ENCODE results near the gene NUAK2. TPM values are rescaled to one million over a fixed set of nuclear protein-coding genes. Genes with fewer than 3 reads are reported as not detected.

NUAK2 gene
- total RNA-seq, 8 experiments from 2014 or later: 0.09 to 17.9 (median 7.0) TPM

GRCh38 chr1:205354259-205355074 is 32.9 kb upstream of the NUAK2 start:
- H3K4me3 ChIP-seq: peak overlapping the region in 1 of 5 donors; percentile 31
- in situ Hi-C loops (cut with MboI; ENCODE audit: low pct_unique_long_range_greater_than_20kb in 2 of 9, low sequenced_read_pairs in 9 of 9, unreplicated experiment in 9 of 9): no loop called here
- whole genome bisulfite sequencing, 10 experiments: 20 to 80% (median 40%) methylated on average over 1 to 5 of the region's 5 CpGs; no CpG with 5 or more reads in 1 of the 10 experiments
- H3K27ac ChIP-seq: peak overlapping the region; percentile 17 to 90
- peaks cover 75 to 88% of the 10 kb centered on the region in 2 donors for H3K4me1 ChIP-seq (replicated peaks in 1 of 2)
- peak in 2 of 8 experiments; percentile 62 to 66 for ATAC-seq (replicated peaks in 6 of 8)

- WGBS, 10 experiments: 20 to 100% (median 75%) methylated on average over 1 to 6 of the region's 6 CpGs; no CpG with 5 or more reads in 3 of the 10 experiments
- H3K4me3 ChIP-seq: no peak overlapping the region
- peaks cover 83 to 96% of the 10 kb centered on the region in 2 donors for H3K4me1 ChIP-seq (replicated peaks in 1 of 2)
- H3K27ac ChIP-seq: peak overlapping the region; percentile 90
- in situ Hi-C loops (cut with MboI; ENCODE audit: low pct_unique_long_range_greater_than_20kb in 2 of 9, low sequenced_read_pairs in 9 of 9, unreplicated experiment in 9 of 9): no loop called here
- no peak for ATAC-seq (replicated peaks in 6 of 8)
Observed at GRCh38 chr1:205353612-205354011, 32.1 kb upstream of the NUAK2 start.

- ATAC-seq (replicated peaks in 6 of 8): no peak
- Histone ChIP-seq H3K4me3 (no peak overlapping the region), H3K27ac (peak overlapping the region; percentile 90), H3K4me1 (replicated peaks in 1 of 2) (peaks cover 87 to 97% of the 10 kb centered on the region in 2 donors)
- 47 to 100% (median 86%) methylated on average over 1 to 4 of the region's 4 CpGs; no CpG with 5 or more reads in 1 of the 10 experiments for WGBS, 10 experiments
- in situ Hi-C loops (cut with MboI; ENCODE audit: low pct_unique_long_range_greater_than_20kb in 2 of 9, low sequenced_read_pairs in 9 of 9, unreplicated experiment in 9 of 9): no loop called here
Observed at GRCh38 chr1:205353191-205353590, 31.6 kb upstream of the NUAK2 start.

- peaks cover 85 to 93% of the 10 kb centered on the region in 2 donors for H3K4me1 ChIP-seq (replicated peaks in 1 of 2)
- in situ Hi-C loops (cut with MboI; ENCODE audit: low pct_unique_long_range_greater_than_20kb in 2 of 9, low sequenced_read_pairs in 9 of 9, unreplicated experiment in 9 of 9): no loop called here
Observed at GRCh38 chr1:205351984-205352713, 30.6 kb upstream of the NUAK2 start.

GRCh38 chr1:205350691-205351141 is 29.2 kb upstream of the NUAK2 start:
- H3K4me3 ChIP-seq: no peak overlapping the region
- peak overlapping the region; percentile 49 to 90 for H3K27ac ChIP-seq
- WGBS, 10 experiments: 0 to 80% (median 25%) methylated on average over 1 to 7 of the region's 8 CpGs; no CpG with 5 or more reads in 2 of the 10 experiments
- in situ Hi-C loops (cut with MboI; ENCODE audit: low pct_unique_long_range_greater_than_20kb in 2 of 9, low sequenced_read_pairs in 9 of 9, unreplicated experiment in 9 of 9): no loop called here
- peaks cover 77 to 87% of the 10 kb centered on the region in 2 donors for H3K4me1 ChIP-seq (replicated peaks in 1 of 2)
- peak in 5 of 8 experiments; percentile 36 to 62 (median 55) for ATAC-seq (replicated peaks in 6 of 8)

More at GRCh38 chr1:205351984-205352713, 30.6 kb upstream of the NUAK2 start:
- Histone ChIP-seq H3K27ac (peak overlapping the region; percentile 90), H3K4me3 (no peak overlapping the region)
- 0 to 83% (median 35%) methylated on average over 1 to 10 of the region's 11 CpGs; no CpG with 5 or more reads in 4 of the 10 experiments for WGBS, 10 experiments
- ATAC-seq (replicated peaks in 6 of 8): peak; percentile 35 to 76 (median 72)

- peaks cover 73 to 81% of the 10 kb centered on the region in 2 donors for H3K4me1 ChIP-seq (replicated peaks in 1 of 2)
- H3K27ac ChIP-seq: peak overlapping the region; percentile 57 to 90
- no peak overlapping the region for H3K4me3 ChIP-seq
- in situ Hi-C loops (cut with MboI; ENCODE audit: low pct_unique_long_range_greater_than_20kb in 2 of 9, low sequenced_read_pairs in 9 of 9, unreplicated experiment in 9 of 9): no loop called here
- no peak for ATAC-seq (replicated peaks in 6 of 8)
- 17 to 67% (median 42%) methylated on average over 1 to 3 of the region's 4 CpGs; no CpG with 5 or more reads in 6 of the 10 experiments for WGBS, 10 experiments
Observed at GRCh38 chr1:205350124-205350523, 28.6 kb upstream of the NUAK2 start.

GRCh38 chr1:205348554-205349487 is 27.3 kb upstream of the NUAK2 start:
- 20 to 100% (median 72%) methylated on average over 1 to 5 of the region's 5 CpGs; no CpG with 5 or more reads in 1 of the 10 experiments for WGBS, 10 experiments
- in situ Hi-C loops (cut with MboI; ENCODE audit: low pct_unique_long_range_greater_than_20kb in 2 of 9, low sequenced_read_pairs in 9 of 9, unreplicated experiment in 9 of 9): loop anchor here in 1 of 9 experiments (25.0 kb wide), 1 partner anchor 138 kb away; no protein-coding TSS in a partner anchor
- peak in 6 of 8 experiments; percentile 1 to 66 (median 18) for ATAC-seq (replicated peaks in 6 of 8)
- Histone ChIP-seq H3K4me3 (no peak overlapping the region), H3K4me1 (replicated peaks in 1 of 2) (peaks cover 69 to 81% of the 10 kb centered on the region in 2 donors), H3K27ac (peak overlapping the region; percentile 57 to 90)

GRCh38 chr1:205346956-205347574 is 25.5 kb upstream of the NUAK2 start:
- H3K27ac ChIP-seq: no peak overlapping the region
- ATAC-seq (replicated peaks in 6 of 8): peak in 4 of 8 experiments; percentile 3 to 21 (median 9)
- H3K4me1 ChIP-seq (replicated peaks in 1 of 2): peaks cover 59 to 67% of the 10 kb centered on the region in 2 donors
- in situ Hi-C loops (cut with MboI; ENCODE audit: low pct_unique_long_range_greater_than_20kb in 2 of 9, low sequenced_read_pairs in 9 of 9, unreplicated experiment in 9 of 9): loop anchor here in 1 of 9 experiments (25.0 kb wide), 1 partner anchor 140 kb away; no protein-coding TSS in a partner anchor
- no peak overlapping the region for H3K4me3 ChIP-seq
- WGBS, 10 experiments: 29 to 100% (median 84%) methylated on average over 1 to 10 of the region's 10 CpGs

- H3K4me1 ChIP-seq (replicated peaks in 1 of 2): peaks cover 51 to 54% of the 10 kb centered on the region in 2 donors
- H3K4me3 ChIP-seq: no peak overlapping the region
- WGBS, 10 experiments: 58 to 96% (median 84%) methylated on average over 1 to 11 of the region's 11 CpGs
- no peak overlapping the region for H3K27ac ChIP-seq
- in situ Hi-C loops (cut with MboI; ENCODE audit: low pct_unique_long_range_greater_than_20kb in 2 of 9, low sequenced_read_pairs in 9 of 9, unreplicated experiment in 9 of 9): loop anchor here in 1 of 9 experiments (25.0 kb wide), 1 partner anchor 142 kb away; no protein-coding TSS in a partner anchor
- no peak for ATAC-seq (replicated peaks in 6 of 8)
Observed at GRCh38 chr1:205345761-205346160, 24.2 kb upstream of the NUAK2 start.

GRCh38 chr1:205344066-205344928 is 22.8 kb upstream of the NUAK2 start:
- Histone ChIP-seq H3K27ac (peak overlapping the region; percentile 11 to 15), H3K4me1 (replicated peaks in 1 of 2) (peaks cover 36 to 39% of the 10 kb centered on the region in 2 donors), H3K4me3 (peak overlapping the region; percentile 25 to 37 (median 32))
- ATAC-seq (replicated peaks in 6 of 8): peak; percentile 44 to 86 (median 81)
- in situ Hi-C loops (cut with MboI; ENCODE audit: low pct_unique_long_range_greater_than_20kb in 2 of 9, low sequenced_read_pairs in 9 of 9, unreplicated experiment in 9 of 9): loop anchor here in 1 of 9 experiments (25.0 kb wide), 1 partner anchor 143 kb away; no protein-coding TSS in a partner anchor
- WGBS, 10 experiments: 19 to 93% (median 37%) methylated on average over 1 to 36 of the region's 59 CpGs; no CpG with 5 or more reads in 4 of the 10 experiments

Data from motor neuron (in vitro differentiated cells).